Measurements from ENCODE around the gene TAOK2.
"Not testable (repeated sequence)": the region's sequence is repeated elsewhere in the genome, so short reads cannot be mapped to it uniquely, and the experiment has no call there.

TAOK2 gene

GRCh38 chr16:29959293-29959692, 14.4 kb upstream of the TAOK2 start:
- FAIRE-seq (no peak), DNase-seq (ENCODE audit: insufficient read length, low spot score) (no peak)
- no peak for TF ChIP-seq CTCF (IDR thresholded peaks at IDR 0.05; ENCODE audit: insufficient read depth, missing control alignments)

GRCh38 chr16:29959821-29960220, 13.8 kb upstream of the TAOK2 start:
- not testable (repeated sequence) for FAIRE-seq; DNase-seq (ENCODE audit: insufficient read length, low spot score)

- no peak for DNase-seq (ENCODE audit: insufficient read length, low spot score)
- FAIRE-seq, result no peak
- TF ChIP-seq CTCF (IDR thresholded peaks at IDR 0.05; ENCODE audit: insufficient read depth, missing control alignments), result no peak
Observed at GRCh38 chr16:29961127-29961478, 12.6 kb upstream of the TAOK2 start.

- peak; percentile 87 for DNase-seq (ENCODE audit: insufficient read length, low spot score)
- no peak for TF ChIP-seq CTCF (IDR thresholded peaks at IDR 0.05; ENCODE audit: insufficient read depth, missing control alignments)
- FAIRE-seq, result no peak
Observed at GRCh38 chr16:29961479-29962343, 12.0 kb upstream of the TAOK2 start, which contains the start of gene TMEM219. Gene TMEM219 (plus strand): TSS chr16:29962079. CDS start chr16:29963144, 1,065 bp downstream.

GRCh38 chr16:29962344-29962994, 11.2 kb upstream of the TAOK2 start:
- TF ChIP-seq CTCF (IDR thresholded peaks at IDR 0.05; ENCODE audit: insufficient read depth, missing control alignments), result no peak
- no peak for FAIRE-seq
- DNase-seq (ENCODE audit: insufficient read length, low spot score), result no peak

- TF ChIP-seq CTCF (IDR thresholded peaks at IDR 0.05; ENCODE audit: insufficient read depth, missing control alignments), result no peak
- DNase-seq (ENCODE audit: insufficient read length, low spot score), result no peak
- no peak for FAIRE-seq
Observed at GRCh38 chr16:29963021-29963743, 10.5 kb upstream of the TAOK2 start.

GRCh38 chr16:29968205-29968604, 5.5 kb upstream of the TAOK2 start:
- TF ChIP-seq CTCF (IDR thresholded peaks at IDR 0.05; ENCODE audit: insufficient read depth, missing control alignments), result no peak
- no peak for FAIRE-seq

More at GRCh38 chr16:29968205-29968604, 5.5 kb upstream of the TAOK2 start:
- DNase-seq (ENCODE audit: insufficient read length, low spot score), result no peak

Measured in D721Med (cell line).